Stimulated activated CD4-positive, alpha-beta T cell treated with anti-CD3 and anti-CD28 coated beads, Interleukin-12 subunit alpha, Interleukin-12 subunit beta, amount 100 ng/mL, for 48 hours (primary cell): Measurements from ENCODE around the gene XPNPEP3.
A peak's percentile ranks its signal among the peaks of the same experiment; 100 is the strongest.
"Not testable (repeated sequence)": the region's sequence is repeated elsewhere in the genome, so short reads cannot be mapped to it uniquely, and the experiment has no call there.

ENCODE experiments used
- DNase-seq, 3 donors: peaks; one replicate each; pipeline ENCODE4 v3.0.0-alpha.2; 2020; ENCODE audit warnings: low read depth in 2 of 3, low spot score in 1 of 3

The XPNPEP3 gene

GRCh38 chr22:40856513-40857308 lies at the start of gene XPNPEP3, which contains the start of gene ST13:
Gene XPNPEP3, plus strand, starts transcription at chr22:40857148. Its CDS starts 34 bp downstream, at chr22:40857182.
Gene ST13, minus strand, starts transcription at chr22:40856639. Its CDS starts 99 bp downstream, at chr22:40856540.
- DNase-seq = peak; percentile 93 to 96 (median 94)

GRCh38 chr22:40808018-40808841 lies 48.7 kb upstream of the XPNPEP3 start:
- no peak for DNase-seq

GRCh38 chr22:40813912-40814315 lies 43.0 kb upstream of the XPNPEP3 start:
- DNase-seq = no peak

- DNase-seq = no peak
Observed at GRCh38 chr22:40817737-40818136, 39.2 kb upstream of the XPNPEP3 start.

- peak in 2 of 3 donors; percentile 5 to 9 for DNase-seq
Observed at GRCh38 chr22:40818192-40818746, 38.7 kb upstream of the XPNPEP3 start.

- peak; percentile 74 to 84 (median 80) for DNase-seq
Observed at GRCh38 chr22:40818747-40819598, 38.0 kb upstream of the XPNPEP3 start, which contains the start of gene SLC25A17. Gene SLC25A17, minus strand, starts transcription at chr22:40819346. Its CDS starts 98 bp downstream, at chr22:40819248.

DNA sequence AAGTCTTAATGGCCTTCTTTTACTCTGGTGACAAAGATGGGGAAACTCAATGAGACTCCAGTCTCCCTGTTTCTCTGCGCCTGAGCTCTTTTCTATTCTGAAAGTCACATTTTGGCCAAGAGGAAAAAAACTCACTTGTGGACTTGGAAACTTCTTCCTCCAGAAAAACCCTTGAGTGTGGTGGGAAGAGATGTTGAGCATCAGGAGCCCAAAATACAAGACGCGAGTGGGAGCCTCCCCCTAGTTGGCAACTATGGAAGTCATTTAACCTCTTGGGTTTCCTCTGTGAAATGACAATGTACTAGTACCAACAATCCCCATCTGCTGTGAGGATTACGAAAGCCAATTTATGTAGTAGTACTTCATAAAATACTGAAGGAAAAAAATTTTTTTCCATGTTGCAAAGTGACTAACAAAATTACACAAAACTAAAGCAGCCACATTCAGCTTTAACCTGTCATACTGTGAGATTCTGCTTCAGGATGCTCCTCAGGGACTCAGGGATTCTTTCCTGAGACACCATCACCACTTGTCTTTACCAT lies 37.3 kb upstream of the XPNPEP3 start:
- DNase-seq = peak in 1 of 3 donors; percentile 5

DNA sequence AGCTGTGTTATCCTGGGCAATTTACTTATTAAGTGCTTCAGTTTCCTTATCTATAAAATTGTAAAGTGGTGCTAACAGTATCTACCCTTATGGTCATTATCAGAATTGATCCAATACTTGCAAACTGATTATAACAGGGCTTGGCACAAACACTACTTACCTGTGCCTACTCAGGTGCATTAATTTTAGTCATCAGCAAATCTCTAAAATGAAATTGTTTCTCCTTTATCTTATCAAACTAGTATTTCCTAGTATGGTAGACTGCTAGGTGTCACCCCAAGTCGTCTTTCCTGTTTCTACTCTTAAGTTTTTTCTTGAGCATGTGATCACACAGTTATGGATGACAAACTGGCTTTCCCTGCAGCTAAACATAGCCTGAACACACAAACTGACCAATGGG lies 33.5 kb upstream of the XPNPEP3 start:
- no peak for DNase-seq

- not testable (repeated sequence) for DNase-seq
Observed at GRCh38 chr22:40826292-40826691, 30.7 kb upstream of the XPNPEP3 start.

DNA sequence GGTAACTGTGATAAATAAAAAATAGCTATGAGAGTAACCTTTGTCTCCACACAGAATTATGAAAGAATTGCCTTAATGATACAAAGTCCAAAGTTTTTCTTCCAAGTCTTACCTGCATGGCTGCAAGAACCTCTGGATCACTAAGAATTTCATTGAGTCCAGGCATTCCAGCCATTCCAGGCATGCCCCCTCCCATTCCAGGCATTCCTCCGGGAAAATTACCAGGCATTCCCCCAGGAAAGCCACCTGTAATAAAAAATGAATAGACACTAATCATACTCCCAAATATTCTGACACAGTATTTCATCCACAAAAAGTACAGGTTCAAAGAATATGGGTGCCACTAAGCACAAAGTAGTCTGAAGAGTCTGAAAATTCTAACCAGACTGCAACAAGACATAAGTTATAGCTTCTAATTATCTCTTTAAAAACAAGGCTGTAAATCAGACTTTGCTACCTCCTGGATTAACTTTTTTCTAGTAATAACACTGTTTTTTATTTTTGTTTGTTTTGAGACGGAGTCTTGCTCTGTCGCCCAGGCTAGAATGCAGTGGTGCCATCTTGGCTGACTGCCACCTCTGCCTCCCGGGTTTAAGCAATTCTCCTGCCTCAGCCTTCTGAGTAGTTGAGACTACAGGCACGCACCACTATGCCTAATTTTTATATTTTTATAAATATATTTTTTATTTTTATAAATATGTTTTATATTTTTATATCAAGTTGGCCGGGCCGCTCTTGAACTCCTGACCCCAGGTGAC lies 29.8 kb upstream of the XPNPEP3 start:
- no peak for DNase-seq

GRCh38 chr22:40829131-40829530 lies 27.8 kb upstream of the XPNPEP3 start:
- no peak for DNase-seq

GRCh38 chr22:40834619-40835018 lies 22.3 kb upstream of the XPNPEP3 start:
- no peak for DNase-seq

DNA sequence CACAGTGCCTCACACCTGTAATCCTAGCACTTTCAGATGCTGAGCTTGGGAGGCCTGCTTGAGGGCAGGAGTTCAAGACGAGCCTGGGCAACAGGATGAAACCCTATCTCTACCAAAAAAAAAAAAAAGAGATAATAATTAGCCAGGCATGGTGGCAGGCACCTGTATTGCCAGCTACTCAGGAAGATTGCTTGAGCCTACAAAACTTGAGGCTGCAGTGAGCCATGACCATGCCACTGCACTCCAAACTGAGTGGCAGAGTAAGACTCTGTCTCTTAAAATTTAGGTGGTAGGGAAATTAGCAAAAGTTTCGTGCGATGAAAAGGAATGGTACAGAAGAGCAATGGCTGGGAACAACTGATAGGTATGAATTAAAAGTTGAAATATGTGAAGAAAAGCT lies 18.5 kb upstream of the XPNPEP3 start:
- DNase-seq = no peak

DNA sequence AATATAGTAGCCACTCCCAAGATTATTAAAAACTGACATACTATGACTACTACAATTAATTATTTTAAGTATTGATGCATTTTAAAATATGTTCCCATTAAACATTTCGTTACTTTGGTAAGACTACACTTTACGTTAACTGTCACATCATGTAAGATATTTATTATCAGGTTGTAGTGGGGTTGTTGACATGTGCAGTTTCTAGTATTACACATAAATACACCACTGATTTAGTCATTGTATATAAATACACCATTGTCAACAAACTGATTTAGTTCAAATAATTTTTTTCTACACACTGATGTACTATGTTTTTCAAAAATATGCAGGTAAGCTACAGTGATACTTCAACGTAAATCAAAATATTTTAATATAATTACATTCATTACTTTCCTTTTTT lies 12.0 kb upstream of the XPNPEP3 start:
- DNase-seq = no peak

GRCh38 chr22:40845816-40846215 lies 11.1 kb upstream of the XPNPEP3 start:
- DNase-seq = not testable (repeated sequence)

DNA sequence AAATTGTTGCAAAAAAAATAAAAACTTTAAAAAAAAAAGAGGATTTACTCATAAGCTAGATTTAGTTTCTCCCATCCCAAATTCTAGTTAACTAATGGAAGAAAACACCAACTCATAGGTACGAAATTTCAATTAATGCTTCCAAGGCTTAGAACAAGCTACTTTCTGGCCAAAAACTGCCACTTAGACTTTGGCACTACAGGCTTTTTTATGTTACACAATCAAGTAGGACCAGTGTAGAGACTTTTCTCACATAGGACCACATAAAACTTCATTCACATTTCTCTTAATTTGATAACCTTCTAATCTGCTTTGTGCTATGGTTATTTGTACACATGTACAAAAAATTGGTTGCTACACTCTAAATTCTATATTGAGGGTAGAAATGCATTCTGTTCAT lies 3.6 kb upstream of the XPNPEP3 start:
- DNase-seq = no peak

DNA sequence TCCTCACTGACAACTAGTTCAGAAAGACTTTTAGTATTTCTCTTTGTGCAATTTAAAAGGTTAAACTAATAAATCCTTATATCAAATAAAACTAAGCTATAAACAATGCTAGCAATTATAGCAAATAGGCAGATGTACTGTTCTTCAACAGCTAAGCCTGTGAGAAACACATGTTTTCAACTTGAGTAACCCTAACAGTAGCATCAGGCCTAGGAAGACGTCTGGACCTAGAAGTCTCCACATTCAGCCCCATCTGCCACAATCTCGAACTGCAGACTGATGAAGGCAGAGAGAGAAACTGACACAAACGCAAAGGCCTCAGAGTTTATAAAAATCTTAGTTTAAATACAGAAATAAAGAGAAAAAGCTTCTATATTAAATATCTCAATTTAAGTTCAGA lies 3.0 kb upstream of the XPNPEP3 start:
- DNase-seq = no peak

- no peak for DNase-seq
Observed at GRCh38 chr22:40855071-40855978, 1.6 kb upstream of the XPNPEP3 start.
